MM.1S (cell line): ENCODE measurements around the gene MACROD1.

Source experiments
- DNase-seq: peaks from one replicate; pipeline ENCODE4 v3.0.0-alpha.2; 2015
- H2AFZ ChIP-seq: fragments of 300-600 bp; sonication (generic); 2 replicates; pipeline ENCODE4 v1.6.0; 2016; ENCODE audit warnings: antibody characterized with exemption, low read length
- H3F3A ChIP-seq: fragments of 300-600 bp; sonication (generic); 2 replicates; pipeline ENCODE4 v1.6.1; 2016; ENCODE audit warnings: mild to moderate bottlenecking, antibody characterized with exemption, low read length, moderate library complexity, mixed read lengths; ENCODE audit not compliant: insufficient read depth
- H3K27ac ChIP-seq: fragments of 300-600 bp; sonication (generic); 2 replicates; pipeline ENCODE4 v1.5.1; 2016; ENCODE audit warnings: mild to moderate bottlenecking, low read length
- H3K27me3 ChIP-seq: fragments of 300-600 bp; sonication (generic); replicated peaks from 2 replicates; pipeline ENCODE4 v1.6.0; 2016; ENCODE audit warnings: low read length; ENCODE audit not compliant: insufficient read depth
- H3K36me3 ChIP-seq: fragments of 300-600 bp; sonication (generic); replicated peaks from 2 replicates; pipeline ENCODE4 v1.6.1; 2016; ENCODE audit warnings: mild to moderate bottlenecking, low read length, mixed read lengths; ENCODE audit not compliant: insufficient read depth
- H3K4me1 ChIP-seq: fragments of 300-600 bp; sonication (generic); 2 replicates; pipeline ENCODE4 v1.6.1; 2016; ENCODE audit warnings: low read length, mixed read lengths
- H3K4me2 ChIP-seq: fragments of 300-600 bp; sonication (generic); 2 replicates; pipeline ENCODE4 v1.6.0; 2016; ENCODE audit warnings: low read depth, low read length
- H3K4me3 ChIP-seq: fragments of 300-600 bp; sonication (generic); 2 replicates; pipeline ENCODE4 v1.5.1; 2016; ENCODE audit warnings: low read length, mixed read lengths
- H3K79me2 ChIP-seq: fragments of 300-600 bp; sonication (generic); 2 replicates; pipeline ENCODE4 v1.6.1; 2016; ENCODE audit warnings: mixed run types, low read length, mixed read lengths
- H3K9ac ChIP-seq: fragments of 300-600 bp; sonication (generic); 2 replicates; pipeline ENCODE4 v1.6.1; 2016; ENCODE audit warnings: low read length, mixed read lengths
- H3K9me2 ChIP-seq: fragments of 300-600 bp; sonication (generic); replicated peaks from 2 replicates; pipeline ENCODE4 v1.6.1; 2016; ENCODE audit warnings: mild to moderate bottlenecking, low read length, mixed read lengths; ENCODE audit not compliant: insufficient read depth
- H3K9me3 ChIP-seq: fragments of 300-600 bp; sonication (generic); replicated peaks from 2 replicates; pipeline ENCODE4 v1.6.1; 2016; ENCODE audit warnings: mild to moderate bottlenecking, low read length, mixed read lengths; ENCODE audit not compliant: insufficient read depth
- H4K20me1 ChIP-seq: fragments of 300-600 bp; sonication (generic); 2 replicates; pipeline ENCODE4 v1.6.1; 2016; ENCODE audit warnings: mild to moderate bottlenecking, low read length, moderate library complexity, mixed read lengths; ENCODE audit not compliant: insufficient read depth
- CTCF ChIP-seq: fragments of 300-600 bp; sonication (generic); IDR thresholded peaks from 2 replicates; pipeline ENCODE4 v1.5.1; 2016; ENCODE audit warnings: antibody characterized with exemption, low read length, mixed read lengths
- EZH2 ChIP-seq: fragments of 300-600 bp; sonication (generic); optimal IDR thresholded peaks from 2 replicates; pipeline ENCODE3; 2017; ENCODE audit warnings: low read depth, mild to moderate bottlenecking, antibody characterized with exemption, low read length, mixed read lengths
- EZH2phosphoT487 ChIP-seq: fragments of 300-600 bp; sonication (generic); IDR thresholded peaks from 2 replicates; pipeline ENCODE4 v1.6.1; 2018; ENCODE audit warnings: antibody characterized with exemption, low read length

Gene MACROD1

DNA sequence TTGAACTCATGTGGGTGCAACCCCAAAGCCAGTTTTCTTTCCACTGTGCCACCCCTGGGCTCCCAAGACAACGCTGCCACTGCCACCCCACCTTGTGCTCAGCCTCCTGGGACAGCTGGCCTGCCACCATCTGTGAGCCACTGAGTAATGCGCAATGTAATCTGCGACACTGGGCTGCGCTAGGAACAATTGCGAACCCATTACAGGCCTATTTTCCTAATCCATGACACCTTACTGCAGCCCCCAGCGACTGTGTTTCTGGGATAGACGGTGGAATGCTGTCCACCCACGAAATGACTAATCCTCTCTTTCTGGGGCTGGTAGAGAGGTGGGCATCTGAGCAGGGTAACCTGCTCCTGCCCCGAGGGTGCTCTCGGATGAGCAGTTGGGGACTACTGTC is 108.0 kb downstream of the MACROD1 start:
- H3K27me3 ChIP-seq = no peaks in the 10 kb centered on the region
- H2AFZ ChIP-seq = no peak overlapping the region
- H3K79me2 ChIP-seq = no peaks in the 10 kb centered on the region
- no peaks in the 10 kb centered on the region for H4K20me1 ChIP-seq
- no peak for DNase-seq
- no peaks in the 10 kb centered on the region for H3K9me2 ChIP-seq
- no peak overlapping the region for H3K9ac ChIP-seq
- H3K9me3 ChIP-seq = no peaks in the 10 kb centered on the region
- no peaks in the 10 kb centered on the region for H3F3A ChIP-seq
- no peaks in the 10 kb centered on the region for H3K4me1 ChIP-seq
- TF ChIP-seq CTCF = no peak
- TF ChIP-seq EZH2 = no peak
- no peak for TF ChIP-seq EZH2phosphoT487
- H3K4me3 ChIP-seq = no peak overlapping the region
- H3K27ac ChIP-seq = no peak overlapping the region
- H3K36me3 ChIP-seq = no peaks in the 10 kb centered on the region
- H3K4me2 ChIP-seq = no peak overlapping the region

DNA sequence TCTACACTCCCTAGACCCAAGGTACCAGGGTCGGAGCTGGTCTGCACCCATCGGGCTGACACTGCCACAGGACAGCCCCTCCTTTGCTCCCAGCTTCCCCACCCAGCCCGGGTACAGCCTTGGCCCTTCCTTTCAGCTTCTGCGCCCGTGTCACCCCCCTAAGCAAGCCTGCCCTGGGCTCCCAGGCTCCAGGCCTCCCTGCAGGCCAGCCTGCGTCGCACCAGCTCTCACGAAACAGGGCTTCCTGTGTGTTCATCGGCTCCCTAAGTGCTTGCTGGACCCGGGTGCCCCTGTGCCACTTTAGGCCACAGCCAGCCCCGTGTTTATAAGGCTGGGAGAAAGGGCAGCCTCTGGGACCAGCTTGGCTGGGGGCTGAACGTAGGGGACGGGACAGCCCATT is 109.1 kb downstream of the MACROD1 start:
- H3F3A ChIP-seq = no peaks in the 10 kb centered on the region
- H3K9me2 ChIP-seq = no peaks in the 10 kb centered on the region
- no peaks in the 10 kb centered on the region for H4K20me1 ChIP-seq
- no peak overlapping the region for H3K9ac ChIP-seq
- H2AFZ ChIP-seq = no peak overlapping the region
- TF ChIP-seq EZH2phosphoT487 = no peak
- no peak for TF ChIP-seq CTCF
- no peak for TF ChIP-seq EZH2
- no peak overlapping the region for H3K4me2 ChIP-seq
- no peaks in the 10 kb centered on the region for H3K4me1 ChIP-seq
- H3K27me3 ChIP-seq = no peaks in the 10 kb centered on the region
- no peak overlapping the region for H3K27ac ChIP-seq
- DNase-seq = no peak
- H3K9me3 ChIP-seq = no peaks in the 10 kb centered on the region
- no peaks in the 10 kb centered on the region for H3K79me2 ChIP-seq
- H3K4me3 ChIP-seq = no peak overlapping the region
- no peaks in the 10 kb centered on the region for H3K36me3 ChIP-seq

DNA sequence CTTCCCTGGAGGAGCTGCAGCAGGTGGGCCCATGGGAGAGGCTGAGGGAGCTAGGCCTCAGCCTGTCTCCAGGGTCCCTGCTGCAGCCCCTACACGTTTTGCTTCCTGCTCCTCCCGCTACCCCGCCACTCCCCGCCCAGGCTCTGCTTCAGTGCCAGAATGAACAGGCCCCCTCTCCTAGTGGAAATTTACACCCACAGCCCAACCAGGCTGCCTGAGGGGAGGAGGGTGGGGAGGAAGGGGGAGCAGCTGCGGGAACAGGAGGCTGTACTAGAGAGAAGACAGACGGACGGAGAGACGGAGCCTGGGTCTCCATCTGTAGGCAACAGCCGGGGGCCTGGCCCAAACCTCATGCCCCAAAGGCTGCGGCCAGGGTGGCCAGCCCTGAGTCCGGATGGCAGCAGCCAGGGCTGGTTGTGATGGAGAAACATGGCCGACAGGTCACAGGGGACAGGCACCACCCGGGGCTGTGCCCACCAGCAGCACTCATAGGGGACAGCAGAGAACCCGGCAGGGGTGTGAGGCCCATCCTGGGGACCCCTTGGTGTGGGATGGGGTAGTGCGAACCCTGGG is 109.6 kb downstream of the MACROD1 start:
- no peak overlapping the region for H3K4me2 ChIP-seq

More for the DNA sequence above, 109.6 kb downstream of the MACROD1 start:
- DNase-seq = no peak
- no peak overlapping the region for H3K4me3 ChIP-seq
- no peaks in the 10 kb centered on the region for H3K27me3 ChIP-seq
- H3K36me3 ChIP-seq = no peaks in the 10 kb centered on the region
- TF ChIP-seq EZH2 (no peak), EZH2phosphoT487 (no peak), CTCF (no peak)
- H3K4me1 ChIP-seq = no peaks in the 10 kb centered on the region
- H2AFZ ChIP-seq = no peak overlapping the region
- H3K9ac ChIP-seq = no peak overlapping the region
- no peaks in the 10 kb centered on the region for H4K20me1 ChIP-seq
- H3K27ac ChIP-seq = no peak overlapping the region
- H3K9me2 ChIP-seq = no peaks in the 10 kb centered on the region
- H3K9me3 ChIP-seq = no peaks in the 10 kb centered on the region
- H3K79me2 ChIP-seq = no peaks in the 10 kb centered on the region
- H3F3A ChIP-seq = no peaks in the 10 kb centered on the region
